Aorta (tissue), 5 donors: Measurements from ENCODE around the gene IRF1. TPM values are rescaled to one million over a fixed set of nuclear protein-coding genes. Genes with fewer than 3 reads are reported as not detected.

Source experiments
- ATAC-seq: fragments of 200-7000 bp; cut with Tn5 transposase; one replicate; pipeline ENCODE4 v1.9.1; 2022; ENCODE audit warnings: moderate library complexity; ENCODE audit not compliant: low FRiP score
- DNase-seq, 2 donors: peaks; one replicate each; pipeline ENCODE4 v3.0.0-alpha.2; 2020
- H3K27ac ChIP-seq, 2 donors: one replicate each; pipeline ENCODE4 v1.5.1; 2013; ENCODE audit warnings: low read length in 2 of 2, mild to moderate bottlenecking in 2 of 2, moderate library complexity in 2 of 2, control low read depth in 1 of 2, inconsistent platforms in 1 of 2, low read depth in 1 of 2
- H3K27me3 ChIP-seq, 2 donors: one replicate each; pipeline ENCODE4 v1.6.1; 2013; ENCODE audit warnings: control low read depth in 1 of 2, low read length in 1 of 2, mild to moderate bottlenecking in 1 of 2, moderate library complexity in 1 of 2; ENCODE audit not compliant: insufficient read depth in 2 of 2, control insufficient read depth in 1 of 2
- H3K36me3 ChIP-seq, 2 donors: one replicate each; pipeline ENCODE4 v1.6.1; 2013; ENCODE audit warnings: control low read depth in 1 of 2, low read length in 1 of 2, mild to moderate bottlenecking in 1 of 2; ENCODE audit not compliant: insufficient read depth in 2 of 2, control insufficient read depth in 1 of 2
- H3K4me1 ChIP-seq, 2 donors: one replicate each; pipeline ENCODE4 v1.6.1; 2013; ENCODE audit warnings: low read length in 2 of 2, control low read depth in 1 of 2, mild to moderate bottlenecking in 1 of 2, moderate library complexity in 1 of 2; ENCODE audit not compliant: insufficient read depth in 2 of 2, control insufficient read depth in 1 of 2
- H3K4me3 ChIP-seq, 2 donors: one replicate each; pipeline ENCODE4 v1.5.1; 2013; ENCODE audit warnings: low read length in 2 of 2, control low read depth in 1 of 2, mild to moderate bottlenecking in 1 of 2
- H3K9me3 ChIP-seq: one replicate; pipeline ENCODE4 v1.6.1; 2013; ENCODE audit warnings: mild to moderate bottlenecking, low read length; ENCODE audit not compliant: control insufficient read depth
- WGBS, 2 donors: extraction: QIAGEN DNeasy Blood & Tissue Kit; methylation state at CpG; one replicate each; pipeline ENCODE4 v1.1.7; 2013; 5-methylcytosine and 5-hydroxymethylcytosine counted together
- intact Hi-C, 2 donors: fragments of 100-400 bp; cut with DNase I; formaldehyde crosslinking; loops; one replicate each; pipeline versions ENCODE4 v1.14.2 to v1.15.0; 2022
- polyA plus RNA-seq, 2 donors: library from polyadenylated mRNA; stranded (reverse); fragments of 200-250 nt; gene quantifications; one replicate each; pipeline ENCODE4 v1.2.3, GENCODE V29; 2013
- total RNA-seq, 2 donors: library from RNA; stranded (reverse); fragmentation: NEBNext Ultra II Directional; extraction: Animal tissue kit (Norgen Biotek cat#: 25700); gene quantifications; one replicate each; pipeline ENCODE4 v1.2.1, GENCODE V29; 2021
- donor health status: healthy with polysubstance abuse.
- donor health status: Bipolar disorder and iron deficiency.
- donor health status: DM: no; HTN: no; CAD: no.
- donor health status: DM: no; HTN: no; CAD: no.
- donor health status: DM: yes; HTN: yes; CAD: no.

Gene IRF1
- total and polyA plus RNA-seq, 4 donors: 12.9 to 36.1 (median 20.0) TPM

- H3K27me3 ChIP-seq: no peaks in the 10 kb centered on the region
- no peak overlapping the region for H3K4me3 ChIP-seq
- intact Hi-C loops: no loop called here
- H3K9me3 ChIP-seq: no peaks in the 10 kb centered on the region
- ATAC-seq (no peak), DNase-seq (peak in 1 of 2 donors; percentile 41)
- no peak overlapping the region for H3K27ac ChIP-seq
- no peaks in the 10 kb centered on the region for H3K4me1 ChIP-seq
- H3K36me3 ChIP-seq: no peaks in the 10 kb centered on the region
- 84 to 90% methylated on average over 10 of the region's 10 CpGs for WGBS, 2 donors
Observed at GRCh38 chr5:132465059-132465707, 25.4 kb downstream of the IRF1 start.

GRCh38 chr5:132464156-132464939 is 26.2 kb downstream of the IRF1 start:
- Histone ChIP-seq H3K4me1 (no peaks in the 10 kb centered on the region), H3K4me3 (no peak overlapping the region)
- 55 to 57% methylated on average over 15 of the region's 15 CpGs for WGBS, 2 donors

GRCh38 chr5:132463811-132464155 is 26.8 kb downstream of the IRF1 start:
- no peak for DNase-seq
- intact Hi-C loops: no loop called here

More at GRCh38 chr5:132464156-132464939, 26.2 kb downstream of the IRF1 start:
- DNase-seq (peak in 1 of 2 donors; percentile 58), ATAC-seq (no peak)
- no peak overlapping the region for H3K27ac ChIP-seq
- no peaks in the 10 kb centered on the region for H3K27me3 ChIP-seq
- intact Hi-C loops: no loop called here
- H3K9me3 ChIP-seq: no peaks in the 10 kb centered on the region
- no peaks in the 10 kb centered on the region for H3K36me3 ChIP-seq

GRCh38 chr5:132462856-132463745 is 27.5 kb downstream of the IRF1 start:
- 82 to 89% methylated on average over 10 of the region's 10 CpGs for WGBS, 2 donors
- DNase-seq (peak in 1 of 2 donors; percentile 59), ATAC-seq (no peak)
- no peaks in the 10 kb centered on the region for H3K27me3 ChIP-seq
- H3K4me3 ChIP-seq: no peak overlapping the region
- no peak overlapping the region for H3K27ac ChIP-seq
- no peaks in the 10 kb centered on the region for H3K36me3 ChIP-seq
- no peaks in the 10 kb centered on the region for H3K4me1 ChIP-seq
- intact Hi-C loops: no loop called here
- H3K9me3 ChIP-seq: no peaks in the 10 kb centered on the region

More at GRCh38 chr5:132463811-132464155, 26.8 kb downstream of the IRF1 start:
- Histone ChIP-seq H3K36me3 (no peaks in the 10 kb centered on the region), H3K27ac (no peak overlapping the region), H3K4me3 (no peak overlapping the region), H3K27me3 (no peaks in the 10 kb centered on the region), H3K9me3 (no peaks in the 10 kb centered on the region), H3K4me1 (no peaks in the 10 kb centered on the region)
- WGBS, 2 donors: 83 to 84% methylated on average over 5 of the region's 5 CpGs
- ATAC-seq: no peak

- peak in 1 of 2 donors; percentile 3 for DNase-seq
- Histone ChIP-seq H3K4me3 (no peak overlapping the region), H3K36me3 (no peaks in the 10 kb centered on the region), H3K27me3 (no peaks in the 10 kb centered on the region), H3K9me3 (no peaks in the 10 kb centered on the region), H3K27ac (no peak overlapping the region), H3K4me1 (no peaks in the 10 kb centered on the region)
- ATAC-seq: no peak
- intact Hi-C loops: no loop called here
- whole genome bisulfite sequencing, 2 donors: 88 to 92% methylated on average over 6 of the region's 6 CpGs
Observed at GRCh38 chr5:132462333-132462732, 28.2 kb downstream of the IRF1 start.

- no peak for ATAC-seq
- H3K9me3 ChIP-seq: no peaks in the 10 kb centered on the region
- intact Hi-C loops: no loop called here
- peaks cover 0 to 1% of the 10 kb centered on the region in 2 donors for H3K36me3 ChIP-seq
- H3K27ac ChIP-seq: no peak overlapping the region
- H3K4me3 ChIP-seq: no peak overlapping the region
- WGBS, 2 donors: 90 to 93% methylated on average over 2 of the region's 2 CpGs
- no peaks in the 10 kb centered on the region for H3K4me1 ChIP-seq
- H3K27me3 ChIP-seq: no peaks in the 10 kb centered on the region
- DNase-seq: no peak
Observed at GRCh38 chr5:132461569-132462070, 29.0 kb downstream of the IRF1 start.

GRCh38 chr5:132460846-132461568 is 29.6 kb downstream of the IRF1 start:
- no peaks in the 10 kb centered on the region for H3K9me3 ChIP-seq
- no peaks in the 10 kb centered on the region for H3K27me3 ChIP-seq
- peaks cover 0 to 3% of the 10 kb centered on the region in 2 donors for H3K36me3 ChIP-seq
- DNase-seq (no peak), ATAC-seq (no peak)
- intact Hi-C loops: no loop called here
- H3K4me1 ChIP-seq: no peaks in the 10 kb centered on the region
- H3K27ac ChIP-seq: no peak overlapping the region
- 74 to 82% methylated on average over 5 of the region's 5 CpGs for WGBS, 2 donors
- H3K4me3 ChIP-seq: no peak overlapping the region
